Measurements from ENCODE around the gene MT1B.
A peak's percentile ranks its signal among the peaks of the same experiment; 100 is the strongest.

The MT1B gene

GRCh38 chr16:56651586-56651985, at the start of gene MT1B:
Gene MT1B, plus strand, starts transcription at chr16:56651886. Its CDS starts 68 bp downstream, at chr16:56651954.
- Mint-ChIP-seq H3K27ac (no peak within 1 kb of the TSS), H3K36me3 (ENCODE audit: low read depth) (no peaks in the 10 kb centered on the region), H3K27me3 (peaks cover 62% of the 10 kb centered on the region), H3K4me1 (ENCODE audit: low read depth) (peaks cover 15% of the 10 kb centered on the region), H3K4me3 (no peak within 1 kb of the TSS), H3K9me3 (no peaks in the 10 kb centered on the region)
- intact Hi-C loops (cut with micrococcal nuclease) = no loop called here

- Mint-ChIP-seq H3K4me3 (no peak overlapping the region), H3K9me3 (no peaks in the 10 kb centered on the region), H3K27ac (no peak overlapping the region), H3K4me1 (ENCODE audit: low read depth) (peaks cover 18% of the 10 kb centered on the region), H3K36me3 (ENCODE audit: low read depth) (no peaks in the 10 kb centered on the region), H3K27me3 (peaks cover 21% of the 10 kb centered on the region)
- intact Hi-C loops (cut with micrococcal nuclease) = no loop called here
These were observed 48.1 kb upstream of the MT1B start for GRCh38 chr16:56603589-56603988.

- intact Hi-C loops (cut with micrococcal nuclease) = no loop called here
- Mint-ChIP-seq H3K9me3 (no peaks in the 10 kb centered on the region), H3K27me3 (peaks cover 21% of the 10 kb centered on the region), H3K4me3 (no peak overlapping the region), H3K36me3 (ENCODE audit: low read depth) (no peaks in the 10 kb centered on the region), H3K27ac (no peak overlapping the region), H3K4me1 (ENCODE audit: low read depth) (peaks cover 30% of the 10 kb centered on the region)
These were observed 46.7 kb upstream of the MT1B start for GRCh38 chr16:56604966-56605365.

GRCh38 chr16:56605475-56605874, 46.2 kb upstream of the MT1B start:
- Mint-ChIP-seq H3K9me3 (no peaks in the 10 kb centered on the region), H3K4me3 (no peak overlapping the region), H3K27ac (no peak overlapping the region), H3K36me3 (ENCODE audit: low read depth) (no peaks in the 10 kb centered on the region), H3K4me1 (ENCODE audit: low read depth) (peaks cover 35% of the 10 kb centered on the region), H3K27me3 (peaks cover 17% of the 10 kb centered on the region)
- intact Hi-C loops (cut with micrococcal nuclease) = no loop called here

GRCh38 chr16:56606071-56606475, 45.6 kb upstream of the MT1B start:
- H3K27me3 Mint-ChIP-seq = peaks cover 11% of the 10 kb centered on the region
- no peak overlapping the region for H3K27ac Mint-ChIP-seq
- intact Hi-C loops (cut with micrococcal nuclease) = no loop called here
- H3K36me3 Mint-ChIP-seq (ENCODE audit: low read depth) = no peaks in the 10 kb centered on the region
- no peak overlapping the region for H3K4me3 Mint-ChIP-seq
- peaks cover 41% of the 10 kb centered on the region for H3K4me1 Mint-ChIP-seq (ENCODE audit: low read depth)
- H3K9me3 Mint-ChIP-seq = no peaks in the 10 kb centered on the region

- Mint-ChIP-seq H3K27me3 (peaks cover 8% of the 10 kb centered on the region), H3K4me3 (no peak overlapping the region), H3K4me1 (ENCODE audit: low read depth) (peaks cover 45% of the 10 kb centered on the region), H3K27ac (peak overlapping the region; percentile 86), H3K9me3 (no peaks in the 10 kb centered on the region), H3K36me3 (ENCODE audit: low read depth) (no peaks in the 10 kb centered on the region)
- intact Hi-C loops (cut with micrococcal nuclease) = no loop called here
These were observed 45.1 kb upstream of the MT1B start for GRCh38 chr16:56606476-56607108.

- H3K4me3 Mint-ChIP-seq = no peak overlapping the region
- H3K4me1 Mint-ChIP-seq (ENCODE audit: low read depth) = peaks cover 45% of the 10 kb centered on the region
- H3K36me3 Mint-ChIP-seq (ENCODE audit: low read depth) = no peaks in the 10 kb centered on the region
- H3K9me3 Mint-ChIP-seq = no peaks in the 10 kb centered on the region
- H3K27ac Mint-ChIP-seq = peak overlapping the region; percentile 86
- H3K27me3 Mint-ChIP-seq = peaks cover 5% of the 10 kb centered on the region
- intact Hi-C loops (cut with micrococcal nuclease) = no loop called here
These were observed 44.5 kb upstream of the MT1B start for GRCh38 chr16:56607109-56607618.

- Mint-ChIP-seq H3K4me1 (ENCODE audit: low read depth) (peaks cover 45% of the 10 kb centered on the region), H3K36me3 (ENCODE audit: low read depth) (no peaks in the 10 kb centered on the region), H3K27ac (peak overlapping the region; percentile 86), H3K9me3 (no peaks in the 10 kb centered on the region), H3K27me3 (peaks cover 4% of the 10 kb centered on the region), H3K4me3 (peak overlapping the region; percentile 18)
- intact Hi-C loops (cut with micrococcal nuclease) = no loop called here
These were observed 44.0 kb upstream of the MT1B start for GRCh38 chr16:56607675-56608042.

GRCh38 chr16:56608043-56608875, 43.4 kb upstream of the MT1B start, which contains the start of gene MT2A:
Gene MT2A, plus strand, starts transcription at chr16:56608584. Its CDS starts 72 bp downstream, at chr16:56608656.
- intact Hi-C loops (cut with micrococcal nuclease) = no loop called here
- no peaks in the 10 kb centered on the region for H3K9me3 Mint-ChIP-seq
- H3K27ac Mint-ChIP-seq = peak within 1 kb of the TSS; percentile 86
- H3K4me3 Mint-ChIP-seq = peak within 1 kb of the TSS; percentile 75
- H3K36me3 Mint-ChIP-seq (ENCODE audit: low read depth) = no peaks in the 10 kb centered on the region
- peaks cover 4% of the 10 kb centered on the region for H3K27me3 Mint-ChIP-seq
- H3K4me1 Mint-ChIP-seq (ENCODE audit: low read depth) = peaks cover 45% of the 10 kb centered on the region

- no peaks in the 10 kb centered on the region for H3K36me3 Mint-ChIP-seq (ENCODE audit: low read depth)
- no peaks in the 10 kb centered on the region for H3K9me3 Mint-ChIP-seq
- H3K4me3 Mint-ChIP-seq = peak overlapping the region; percentile 75
- H3K4me1 Mint-ChIP-seq (ENCODE audit: low read depth) = peaks cover 45% of the 10 kb centered on the region
- intact Hi-C loops (cut with micrococcal nuclease) = no loop called here
- H3K27ac Mint-ChIP-seq = peak overlapping the region; percentile 86
- peaks cover 5% of the 10 kb centered on the region for H3K27me3 Mint-ChIP-seq
These were observed 42.7 kb upstream of the MT1B start for GRCh38 chr16:56608876-56609462.

GRCh38 chr16:56609463-56609921, 42.2 kb upstream of the MT1B start:
- Mint-ChIP-seq H3K27me3 (peaks cover 8% of the 10 kb centered on the region), H3K4me3 (peak overlapping the region; percentile 75), H3K36me3 (ENCODE audit: low read depth) (no peaks in the 10 kb centered on the region), H3K27ac (peak overlapping the region; percentile 86), H3K4me1 (ENCODE audit: low read depth) (peaks cover 45% of the 10 kb centered on the region), H3K9me3 (no peaks in the 10 kb centered on the region)
- intact Hi-C loops (cut with micrococcal nuclease) = no loop called here

GRCh38 chr16:56610017-56610608, 41.6 kb upstream of the MT1B start:
- Mint-ChIP-seq H3K36me3 (ENCODE audit: low read depth) (no peaks in the 10 kb centered on the region), H3K27ac (peak overlapping the region; percentile 86), H3K9me3 (no peaks in the 10 kb centered on the region), H3K27me3 (peaks cover 9% of the 10 kb centered on the region), H3K4me3 (peak overlapping the region; percentile 75), H3K4me1 (ENCODE audit: low read depth) (peaks cover 45% of the 10 kb centered on the region)
- intact Hi-C loops (cut with micrococcal nuclease) = no loop called here

GRCh38 chr16:56610609-56611111, 41.0 kb upstream of the MT1B start:
- no peaks in the 10 kb centered on the region for H3K36me3 Mint-ChIP-seq (ENCODE audit: low read depth)
- H3K4me1 Mint-ChIP-seq (ENCODE audit: low read depth) = peaks cover 45% of the 10 kb centered on the region
- peaks cover 10% of the 10 kb centered on the region for H3K27me3 Mint-ChIP-seq
- no peak overlapping the region for H3K4me3 Mint-ChIP-seq
- intact Hi-C loops (cut with micrococcal nuclease) = no loop called here
- no peaks in the 10 kb centered on the region for H3K9me3 Mint-ChIP-seq
- H3K27ac Mint-ChIP-seq = peak overlapping the region; percentile 86

Data from dendritic cell treated with granulocyte-macrophage colony-stimulating factor and Interleukin-4, amounts not matched to agents 40 ng/mL and 50 ng/mL, for 4 days (primary cell).